KBM-7 (cell line): ENCODE results near the gene ROBO4.

Experiments
- DNase-seq: peaks from one replicate; pipeline ENCODE4 v3.0.0-alpha.2; 2015
- in situ Hi-C: fragments of 300-500 bp; cut with MboI; formaldehyde crosslinking; loops from 2 replicates; pipeline ENCODE4 v1.14.3; 2020; ENCODE audit warnings: low sequenced_read_pairs, low pct_unique_long_range_greater_than_20kb, mixed read lengths

Gene ROBO4

GRCh38 chr11:124897674-124898262 lies at the start of gene ROBO4:
Gene ROBO4 (minus strand): TSS chr11:124897865. CDS start chr11:124897795, 70 bp downstream.
- no peak for DNase-seq
- in situ Hi-C loops = no loop called here

- in situ Hi-C loops = no loop called here
- no peak for DNase-seq
These were observed 49.1 kb upstream of the ROBO4 start for GRCh38 chr11:124946735-124947141.

- in situ Hi-C loops = no loop called here
- no peak for DNase-seq
These were observed 48.2 kb upstream of the ROBO4 start for GRCh38 chr11:124945826-124946225.

GRCh38 chr11:124944565-124944964 lies 46.9 kb upstream of the ROBO4 start:
- DNase-seq = no peak
- in situ Hi-C loops = no loop called here

- in situ Hi-C loops = no loop called here
These were observed 46.1 kb upstream of the ROBO4 start for GRCh38 chr11:124943741-124944140.

GRCh38 chr11:124943254-124943616 lies 45.6 kb upstream of the ROBO4 start:
- in situ Hi-C loops = no loop called here
- DNase-seq = no peak

More at GRCh38 chr11:124943741-124944140, 46.1 kb upstream of the ROBO4 start:
- DNase-seq = no peak

GRCh38 chr11:124942466-124943253 lies 45.0 kb upstream of the ROBO4 start:
- DNase-seq = no peak
- in situ Hi-C loops = no loop called here

- no peak for DNase-seq
- in situ Hi-C loops = no loop called here
These were observed 44.0 kb upstream of the ROBO4 start for GRCh38 chr11:124941703-124942102.

- in situ Hi-C loops = no loop called here
- no peak for DNase-seq
These were observed 41.3 kb upstream of the ROBO4 start for GRCh38 chr11:124938970-124939369.

GRCh38 chr11:124938206-124938765 lies 40.6 kb upstream of the ROBO4 start:
- no peak for DNase-seq
- in situ Hi-C loops = no loop called here

- DNase-seq = no peak
- in situ Hi-C loops = no loop called here
These were observed 39.8 kb upstream of the ROBO4 start for GRCh38 chr11:124937336-124937935.

GRCh38 chr11:124935548-124936514 lies 38.2 kb upstream of the ROBO4 start, which contains the start of gene HEPACAM:
Gene HEPACAM (minus strand): TSS chr11:124936047. CDS start chr11:124936006, 41 bp downstream.
- in situ Hi-C loops = no loop called here
- DNase-seq = no peak

- in situ Hi-C loops = no loop called here
- no peak for DNase-seq
These were observed 37.3 kb upstream of the ROBO4 start for GRCh38 chr11:124934862-124935547.

GRCh38 chr11:124930799-124931198 lies 33.1 kb upstream of the ROBO4 start:
- no peak for DNase-seq
- in situ Hi-C loops = no loop called here

GRCh38 chr11:124928942-124929665 lies 31.4 kb upstream of the ROBO4 start:
- no peak for DNase-seq
- in situ Hi-C loops = no loop called here

GRCh38 chr11:124923296-124923695 lies 25.6 kb upstream of the ROBO4 start:
- in situ Hi-C loops = no loop called here
- DNase-seq = no peak

- DNase-seq = no peak
- in situ Hi-C loops = no loop called here
These were observed 25.2 kb upstream of the ROBO4 start for GRCh38 chr11:124922831-124923230.
